Measurements from ENCODE around the gene MTCL1. TPM values are rescaled to one million over a fixed set of nuclear protein-coding genes. Genes with fewer than 3 reads are reported as not detected.
A peak's percentile ranks its signal among the peaks of the same experiment; 100 is the strongest.

MTCL1 gene
- total RNA-seq, 1 donor from 2014 or later = 59.3 TPM

DNA sequence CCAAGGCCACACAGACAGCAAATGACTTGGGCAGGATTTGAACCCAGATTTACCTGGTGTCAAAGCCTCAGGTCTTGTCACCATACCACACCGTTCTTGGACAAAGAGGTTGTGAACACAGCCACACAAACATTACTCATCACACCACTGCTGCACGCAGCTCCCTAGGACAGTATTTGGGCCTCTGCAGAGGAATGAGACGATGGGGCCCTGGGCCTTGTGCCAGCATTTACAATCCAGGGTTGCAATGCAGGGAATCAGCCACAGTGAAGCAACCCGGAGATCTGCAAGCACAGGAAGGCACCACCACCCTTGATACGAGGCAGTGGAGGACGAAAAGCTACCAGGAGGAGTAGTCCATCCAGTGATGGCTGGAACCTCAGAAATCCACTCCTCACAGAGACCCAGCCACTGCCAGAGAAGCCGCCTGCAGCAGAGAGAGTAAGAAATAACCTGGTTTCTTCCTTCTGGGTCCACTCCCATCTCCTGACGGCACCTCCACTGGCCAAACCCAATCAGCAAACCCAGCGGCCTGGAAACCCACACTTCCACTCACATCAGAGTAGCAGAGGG lies 3.7 kb upstream of the MTCL1 start:
- H3K4me2 ChIP-seq (ENCODE audit: low read length) = peak overlapping the region; percentile 59
- peaks cover 24% of the 10 kb centered on the region for H3K4me1 ChIP-seq (ENCODE audit: insufficient read depth, low read length)
- peaks cover 13% of the 10 kb centered on the region for H3K79me2 ChIP-seq (ENCODE audit: insufficient read depth, low read length)
- TF ChIP-seq EZH2 (IDR thresholded peaks at IDR 0.05; ENCODE audit: insufficient read depth, low read length) = no peak
- TF ChIP-seq, protein P1, sequence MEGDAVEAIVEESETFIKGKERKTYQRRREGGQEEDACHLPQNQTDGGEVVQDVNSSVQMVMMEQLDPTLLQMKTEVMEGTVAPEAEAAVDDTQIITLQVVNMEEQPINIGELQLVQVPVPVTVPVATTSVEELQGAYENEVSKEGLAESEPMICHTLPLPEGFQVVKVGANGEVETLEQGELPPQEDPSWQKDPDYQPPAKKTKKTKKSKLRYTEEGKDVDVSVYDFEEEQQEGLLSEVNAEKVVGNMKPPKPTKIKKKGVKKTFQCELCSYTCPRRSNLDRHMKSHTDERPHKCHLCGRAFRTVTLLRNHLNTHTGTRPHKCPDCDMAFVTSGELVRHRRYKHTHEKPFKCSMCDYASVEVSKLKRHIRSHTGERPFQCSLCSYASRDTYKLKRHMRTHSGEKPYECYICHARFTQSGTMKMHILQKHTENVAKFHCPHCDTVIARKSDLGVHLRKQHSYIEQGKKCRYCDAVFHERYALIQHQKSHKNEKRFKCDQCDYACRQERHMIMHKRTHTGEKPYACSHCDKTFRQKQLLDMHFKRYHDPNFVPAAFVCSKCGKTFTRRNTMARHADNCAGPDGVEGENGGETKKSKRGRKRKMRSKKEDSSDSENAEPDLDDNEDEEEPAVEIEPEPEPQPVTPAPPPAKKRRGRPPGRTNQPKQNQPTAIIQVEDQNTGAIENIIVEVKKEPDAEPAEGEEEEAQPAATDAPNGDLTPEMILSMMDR (IDR thresholded peaks at IDR 0.05; ENCODE audit: insufficient read depth, low read depth, low read length) = no peak
- no peak overlapping the region for H3K9ac ChIP-seq (ENCODE audit: low read length)
- FAIRE-seq (peak; percentile 84), DNase-seq (ENCODE audit: low read depth) (peak; percentile 78)
- H3K9me3 ChIP-seq (ENCODE audit: insufficient read depth, low read depth, low read length) = no peaks in the 10 kb centered on the region
- peak overlapping the region; percentile 57 for H2AFZ ChIP-seq (ENCODE audit: low read depth, low read length)
- no peaks in the 10 kb centered on the region for H3K27me3 ChIP-seq (ENCODE audit: insufficient read depth, low read length)
- H3K4me3 ChIP-seq (ENCODE audit: insufficient read depth, low read depth, low read length) = no peak overlapping the region
- Mint-ChIP-seq H3K27ac (ENCODE audit: unreplicated experiment) (no peak overlapping the region), H3K27me3 (ENCODE audit: low read depth, unreplicated experiment) (no peaks in the 10 kb centered on the region), H3K4me1 (ENCODE audit: low read depth, unreplicated experiment) (peaks cover 16% of the 10 kb centered on the region), H3K4me3 (ENCODE audit: unreplicated experiment) (peak overlapping the region; percentile 40), H3K36me3 (ENCODE audit: low read depth, unreplicated experiment) (peaks cover 2% of the 10 kb centered on the region), H3K9me3 (ENCODE audit: unreplicated experiment) (no peaks in the 10 kb centered on the region)
- peaks cover 3% of the 10 kb centered on the region for H4K20me1 ChIP-seq (ENCODE audit: insufficient read depth, low read length)
- H3K36me3 ChIP-seq (ENCODE audit: insufficient read depth, low read length) = no peaks in the 10 kb centered on the region
- H3K27ac ChIP-seq (ENCODE audit: low read depth, low read length) = peak overlapping the region; percentile 32

DNA sequence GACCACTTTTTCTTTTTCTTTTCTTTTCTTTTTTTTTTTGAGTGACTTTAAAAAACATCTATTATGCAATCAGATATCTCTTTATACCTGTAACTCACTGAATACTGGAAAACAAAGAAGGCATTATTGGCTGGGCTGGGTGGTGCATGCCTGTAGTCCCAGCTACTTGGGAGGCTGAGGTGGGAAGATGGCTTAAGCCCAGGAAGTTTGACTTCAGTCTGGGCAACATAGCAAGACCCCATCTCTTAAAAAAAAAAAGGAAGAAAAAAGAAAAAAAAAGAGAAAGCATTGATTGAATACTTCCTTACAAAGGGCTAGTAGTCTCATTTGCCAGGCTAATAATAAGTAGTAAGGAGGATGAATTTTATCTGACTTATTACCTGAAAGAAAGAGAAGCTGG lies 2.7 kb upstream of the MTCL1 start:
- no peak overlapping the region for H3K9ac ChIP-seq (ENCODE audit: low read length)
- H3K79me2 ChIP-seq (ENCODE audit: insufficient read depth, low read length) = peaks cover 23% of the 10 kb centered on the region
- H2AFZ ChIP-seq (ENCODE audit: low read depth, low read length) = no peak overlapping the region
- H3K27me3 ChIP-seq (ENCODE audit: insufficient read depth, low read length) = no peaks in the 10 kb centered on the region
- peaks cover 24% of the 10 kb centered on the region for H3K4me1 ChIP-seq (ENCODE audit: insufficient read depth, low read length)
- H4K20me1 ChIP-seq (ENCODE audit: insufficient read depth, low read length) = peaks cover 14% of the 10 kb centered on the region
- no peak overlapping the region for H3K4me3 Mint-ChIP-seq (ENCODE audit: unreplicated experiment)
- H3K9me3 Mint-ChIP-seq (ENCODE audit: unreplicated experiment) = no peaks in the 10 kb centered on the region
- H3K4me1 Mint-ChIP-seq (ENCODE audit: low read depth, unreplicated experiment) = peaks cover 19% of the 10 kb centered on the region
- H3K36me3 ChIP-seq (ENCODE audit: insufficient read depth, low read length) = no peaks in the 10 kb centered on the region
- TF ChIP-seq EZH2 (IDR thresholded peaks at IDR 0.05; ENCODE audit: insufficient read depth, low read length) = no peak
- TF ChIP-seq, protein P1 (IDR thresholded peaks at IDR 0.05; ENCODE audit: insufficient read depth, low read depth, low read length) = no peak
- no peak overlapping the region for H3K4me2 ChIP-seq (ENCODE audit: low read length)
- no peak overlapping the region for H3K27ac ChIP-seq (ENCODE audit: low read depth, low read length)
- H3K36me3 Mint-ChIP-seq (ENCODE audit: low read depth, unreplicated experiment) = peaks cover 4% of the 10 kb centered on the region
- H3K4me3 ChIP-seq (ENCODE audit: insufficient read depth, low read depth, low read length) = no peak overlapping the region
- H3K27me3 Mint-ChIP-seq (ENCODE audit: low read depth, unreplicated experiment) = no peaks in the 10 kb centered on the region
- H3K9me3 ChIP-seq (ENCODE audit: insufficient read depth, low read depth, low read length) = no peaks in the 10 kb centered on the region
- no peak overlapping the region for H3K27ac Mint-ChIP-seq (ENCODE audit: unreplicated experiment)
- DNase-seq (ENCODE audit: low read depth) (no peak), FAIRE-seq (no peak)

DNA sequence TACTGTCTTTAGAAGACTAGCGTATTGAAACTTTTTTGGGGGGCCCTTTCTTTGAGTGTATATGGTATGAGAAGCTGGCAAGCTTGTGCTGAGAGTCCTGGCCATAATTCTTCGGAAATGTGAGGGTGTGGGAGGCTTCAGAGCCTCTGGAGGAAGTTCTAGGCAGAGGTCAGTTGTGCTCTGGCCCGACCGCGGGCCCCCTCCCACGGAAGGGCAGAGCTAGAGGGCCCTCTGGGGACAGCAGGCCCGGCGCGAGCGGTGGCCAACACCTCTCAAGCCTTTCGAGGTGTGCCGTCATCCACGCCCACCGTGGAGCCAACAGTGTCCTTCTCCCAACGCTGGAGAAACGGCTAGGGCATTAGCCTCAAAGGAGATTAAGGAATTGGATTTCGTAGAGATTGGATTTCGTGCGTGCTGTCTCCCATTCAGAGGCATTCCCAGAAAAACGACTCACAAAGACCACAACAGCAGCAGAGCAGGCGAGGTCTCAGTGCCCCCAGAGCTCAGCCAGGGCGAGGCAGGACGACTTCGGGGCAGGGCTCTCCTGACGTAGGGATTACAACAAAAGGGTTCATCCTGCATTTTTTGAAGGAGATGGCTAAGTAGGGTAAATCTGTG lies 2.2 kb upstream of the MTCL1 start:
- Mint-ChIP-seq H3K27me3 (ENCODE audit: low read depth, unreplicated experiment) (no peaks in the 10 kb centered on the region), H3K4me3 (ENCODE audit: unreplicated experiment) (no peak overlapping the region), H3K36me3 (ENCODE audit: low read depth, unreplicated experiment) (peaks cover 5% of the 10 kb centered on the region), H3K9me3 (ENCODE audit: unreplicated experiment) (no peaks in the 10 kb centered on the region), H3K4me1 (ENCODE audit: low read depth, unreplicated experiment) (peaks cover 23% of the 10 kb centered on the region), H3K27ac (ENCODE audit: unreplicated experiment) (no peak overlapping the region)
- TF ChIP-seq, protein P1 (IDR thresholded peaks at IDR 0.05; ENCODE audit: insufficient read depth, low read depth, low read length) = no peak
- no peak for TF ChIP-seq EZH2 (IDR thresholded peaks at IDR 0.05; ENCODE audit: insufficient read depth, low read length)
- FAIRE-seq (no peak), DNase-seq (ENCODE audit: low read depth) (no peak)
- Histone ChIP-seq H3K4me2 (ENCODE audit: low read length) (no peak overlapping the region), H3K9ac (ENCODE audit: low read length) (no peak overlapping the region), H3K36me3 (ENCODE audit: insufficient read depth, low read length) (no peaks in the 10 kb centered on the region), H3K9me3 (ENCODE audit: insufficient read depth, low read depth, low read length) (no peaks in the 10 kb centered on the region), H4K20me1 (ENCODE audit: insufficient read depth, low read length) (peaks cover 19% of the 10 kb centered on the region), H3K4me3 (ENCODE audit: insufficient read depth, low read depth, low read length) (no peak overlapping the region), H2AFZ (ENCODE audit: low read depth, low read length) (no peak overlapping the region), H3K4me1 (ENCODE audit: insufficient read depth, low read length) (peaks cover 28% of the 10 kb centered on the region), H3K27ac (ENCODE audit: low read depth, low read length) (no peak overlapping the region), H3K27me3 (ENCODE audit: insufficient read depth, low read length) (no peaks in the 10 kb centered on the region), H3K79me2 (ENCODE audit: insufficient read depth, low read length) (peaks cover 28% of the 10 kb centered on the region)
